Epidermal melanocyte (primary cell): ENCODE results near the gene SFTPD.
A peak's percentile ranks its signal among the peaks of the same experiment; 100 is the strongest.
"Not testable (repeated sequence)": the region's sequence is repeated elsewhere in the genome, so short reads cannot be mapped to it uniquely, and the experiment has no call there.

Source experiments
- DNase-seq: peaks from one replicate; pipeline ENCODE4 v3.0.0; 2011; ENCODE audit warnings: low spot score; ENCODE audit not compliant: insufficient read length

Gene SFTPD

DNA sequence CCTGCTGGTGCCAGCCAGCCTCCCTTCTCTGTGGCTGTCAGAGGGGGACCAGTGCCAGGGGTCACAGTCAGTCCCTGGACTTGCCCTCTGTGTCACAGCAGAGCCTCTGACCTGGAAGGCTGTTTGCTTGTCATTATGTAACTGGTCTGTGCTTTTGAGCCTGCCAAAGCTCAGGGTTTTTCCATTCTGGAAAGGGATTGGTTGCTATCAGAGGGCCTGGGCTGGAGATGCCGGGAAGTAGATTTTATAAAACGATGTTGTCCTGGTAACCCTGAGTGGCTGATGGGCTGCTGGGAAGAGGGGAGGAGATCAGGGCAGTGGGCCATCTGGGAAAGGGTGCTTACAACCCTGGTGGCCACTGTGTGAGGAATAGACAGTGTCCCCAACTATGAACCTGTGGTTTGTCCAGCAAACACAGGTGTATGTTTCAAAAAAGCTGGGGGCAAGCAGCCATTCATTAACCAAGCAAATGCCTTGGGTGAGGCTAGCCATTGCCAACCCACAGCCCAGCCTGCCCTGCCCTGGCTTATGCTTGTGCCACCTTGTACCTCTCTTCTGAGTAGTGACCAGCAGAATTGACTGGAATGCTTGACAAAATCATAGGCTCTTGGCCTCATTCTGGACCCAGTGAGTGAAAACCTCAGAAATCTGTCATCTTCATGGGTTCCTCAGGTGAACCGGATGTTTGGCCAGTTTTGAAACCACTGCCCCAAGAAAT is 21.6 kb downstream of the SFTPD start:
- no peak for DNase-seq

DNA sequence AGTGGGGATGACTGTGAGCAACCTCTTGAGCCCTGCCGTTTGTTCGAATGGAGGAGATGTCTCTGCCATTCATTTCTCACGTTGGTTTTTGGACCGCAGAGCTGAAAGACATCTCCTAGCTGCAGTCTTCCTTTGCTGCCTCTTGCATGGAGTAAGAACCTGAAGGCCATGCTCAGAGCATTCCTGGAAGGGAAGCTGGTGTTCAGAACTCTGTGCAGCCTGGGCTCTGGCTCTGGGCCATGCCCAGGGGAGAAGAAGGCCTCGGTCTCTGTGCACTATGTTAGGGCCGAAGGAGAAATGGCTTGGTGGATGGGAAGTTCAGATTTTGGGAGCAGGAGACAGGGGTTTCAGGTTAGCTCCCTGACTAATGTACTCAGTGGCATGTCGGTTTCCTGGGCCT is 22.9 kb downstream of the SFTPD start:
- no peak for DNase-seq

DNA sequence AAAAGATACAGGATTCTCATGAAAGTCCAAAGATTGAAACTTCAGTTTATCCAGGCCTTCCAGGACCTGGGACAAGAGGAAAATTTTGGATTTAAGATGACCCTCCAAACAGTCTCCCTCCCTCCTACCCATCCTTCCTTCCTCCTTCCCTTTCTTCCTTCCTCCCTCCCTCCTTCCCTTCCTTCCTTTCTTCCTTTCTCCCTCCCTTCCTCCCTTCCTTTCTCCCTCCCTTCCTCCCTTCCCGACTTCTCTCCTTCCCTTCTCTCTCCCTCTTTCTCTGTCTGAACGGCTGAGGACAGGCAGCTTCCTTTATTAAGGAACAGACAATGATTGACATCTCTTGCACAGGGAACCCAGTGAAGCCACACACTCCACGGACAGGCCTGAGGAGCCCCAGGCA is 23.3 kb downstream of the SFTPD start:
- no peak for DNase-seq

DNA sequence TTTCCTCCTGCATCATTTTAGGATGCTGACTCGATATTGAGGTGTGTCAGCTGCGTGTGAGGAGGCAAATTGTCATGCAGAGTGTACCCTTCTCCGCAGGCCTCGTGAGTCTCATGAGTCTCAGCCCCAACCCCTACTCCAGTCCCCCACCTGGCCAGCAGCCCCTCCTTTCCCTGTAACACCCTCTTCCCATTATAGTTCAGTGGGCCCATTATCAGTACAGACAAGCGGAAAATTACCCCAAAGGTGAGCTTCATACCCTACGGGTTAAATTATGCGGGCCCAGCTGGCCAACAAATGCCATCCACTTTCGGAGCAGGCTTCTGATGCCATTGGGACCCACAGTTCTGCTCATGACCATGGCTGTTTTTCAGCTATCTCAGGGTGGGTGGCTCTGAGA is 25.2 kb downstream of the SFTPD start:
- DNase-seq, result no peak

DNA sequence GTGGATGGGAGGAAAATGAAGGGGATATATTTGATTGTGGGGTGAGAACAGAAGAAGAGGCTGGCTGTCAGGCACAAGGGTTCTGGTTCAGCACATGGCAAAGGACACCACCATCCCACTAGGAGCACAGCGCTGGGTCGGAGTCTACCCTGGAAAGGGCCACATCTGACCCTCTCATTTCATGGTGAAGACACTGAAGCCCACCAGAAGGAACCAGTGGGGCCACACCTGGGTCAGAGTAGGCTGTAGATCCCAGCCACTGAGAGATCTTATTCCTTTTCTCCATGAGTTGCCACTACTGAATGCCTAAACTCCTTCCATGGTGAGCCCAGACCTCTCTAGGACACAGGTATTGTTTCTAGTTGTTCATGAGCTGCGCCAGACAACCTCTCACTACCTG is 25.8 kb downstream of the SFTPD start:
- no peak for DNase-seq

DNA sequence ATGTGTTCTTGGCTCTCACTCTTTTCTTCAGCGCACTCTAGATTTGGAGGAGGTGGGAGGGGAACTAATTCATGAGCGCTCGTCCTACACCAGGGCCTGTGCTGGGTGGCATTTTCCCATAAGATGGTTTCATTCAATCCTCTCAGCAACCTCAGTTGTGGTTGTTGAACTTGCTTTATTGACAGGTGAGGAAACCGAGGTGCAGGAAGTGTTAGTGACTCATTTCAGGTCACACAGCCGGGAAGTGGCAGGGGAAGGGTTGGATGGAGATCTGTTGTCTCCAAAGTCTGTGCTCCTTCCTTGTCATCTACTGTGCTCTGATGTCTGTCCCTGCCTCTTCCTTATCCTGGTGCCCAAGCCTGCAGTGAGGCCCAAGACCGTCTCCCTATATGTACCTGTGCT is 26.9 kb downstream of the SFTPD start:
- DNase-seq, result not testable (repeated sequence)

DNA sequence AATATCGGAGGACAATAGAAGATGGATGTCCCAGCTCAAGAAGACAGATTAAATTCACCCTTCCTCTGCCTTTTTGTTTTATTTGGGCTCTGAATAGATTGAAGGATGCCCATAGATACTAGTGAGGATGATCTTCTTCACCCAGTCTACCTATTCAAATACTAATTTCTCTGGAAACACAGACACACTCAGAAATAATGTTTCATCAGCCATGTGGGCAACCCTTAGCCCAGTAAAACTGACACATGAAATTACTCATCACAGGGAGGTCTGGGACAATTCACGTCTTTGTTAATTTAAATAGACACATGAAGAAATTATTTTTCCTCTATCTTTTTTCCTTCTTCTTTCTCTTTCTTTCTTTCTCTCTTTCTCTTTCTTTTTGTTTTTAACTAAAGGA is 33.1 kb downstream of the SFTPD start:
- DNase-seq, result not testable (repeated sequence)

DNA sequence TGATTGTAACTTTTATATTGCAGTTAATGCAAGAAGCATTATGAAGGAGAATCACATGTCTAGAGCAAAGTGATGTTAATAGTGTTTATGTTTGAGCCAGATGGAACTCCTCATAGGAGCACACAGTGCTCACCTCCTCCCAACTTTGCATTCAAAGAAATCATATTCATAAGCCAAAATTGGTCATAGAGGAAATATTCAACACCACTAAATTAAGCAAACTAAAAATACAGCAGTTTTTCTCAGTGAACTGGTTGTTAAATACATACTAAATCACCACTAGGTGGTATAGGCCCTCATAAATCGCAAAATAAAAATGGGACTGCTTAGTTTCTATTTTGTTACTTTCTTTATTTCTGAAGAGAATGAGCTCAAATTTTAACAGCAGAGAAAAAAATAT is 34.4 kb downstream of the SFTPD start:
- not testable (repeated sequence) for DNase-seq

DNA sequence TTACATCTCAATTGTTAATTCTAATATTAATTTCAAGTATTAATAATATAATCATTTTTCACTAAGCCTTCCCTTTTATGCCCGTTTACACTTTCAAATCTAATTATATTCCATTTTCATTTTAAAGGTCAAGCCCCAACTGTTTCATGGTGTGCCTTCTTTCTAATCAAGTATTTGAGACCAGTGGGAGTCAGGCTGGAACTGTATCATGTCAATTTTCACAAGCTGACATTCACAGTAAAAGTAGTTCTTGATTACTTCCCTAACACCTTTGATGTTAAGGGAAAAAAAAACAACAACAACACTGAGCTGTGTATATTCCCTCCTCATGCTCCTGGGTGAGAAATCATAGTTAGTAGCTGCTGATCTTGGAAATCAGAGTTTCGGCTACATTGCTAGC is 38.1 kb downstream of the SFTPD start:
- DNase-seq, result no peak

DNA sequence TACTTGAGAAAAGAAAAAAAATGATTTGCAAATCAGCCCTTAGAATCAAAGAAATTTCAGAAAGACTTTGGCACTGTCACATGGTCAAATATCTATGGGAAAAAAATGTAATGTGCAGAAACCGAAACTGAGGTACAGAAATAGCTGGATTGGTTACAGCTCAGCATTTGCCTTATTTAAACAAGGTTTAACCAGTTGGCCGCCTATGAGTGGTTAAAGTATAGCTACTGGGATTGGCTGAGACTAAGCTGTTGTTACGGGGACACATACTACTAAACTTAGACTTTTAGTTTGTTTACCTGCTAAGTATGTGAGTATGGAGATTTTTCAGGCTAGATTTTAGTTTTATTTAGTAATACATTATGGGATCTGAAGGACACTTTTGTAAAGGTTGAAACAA is 38.6 kb downstream of the SFTPD start:
- no peak for DNase-seq

DNA sequence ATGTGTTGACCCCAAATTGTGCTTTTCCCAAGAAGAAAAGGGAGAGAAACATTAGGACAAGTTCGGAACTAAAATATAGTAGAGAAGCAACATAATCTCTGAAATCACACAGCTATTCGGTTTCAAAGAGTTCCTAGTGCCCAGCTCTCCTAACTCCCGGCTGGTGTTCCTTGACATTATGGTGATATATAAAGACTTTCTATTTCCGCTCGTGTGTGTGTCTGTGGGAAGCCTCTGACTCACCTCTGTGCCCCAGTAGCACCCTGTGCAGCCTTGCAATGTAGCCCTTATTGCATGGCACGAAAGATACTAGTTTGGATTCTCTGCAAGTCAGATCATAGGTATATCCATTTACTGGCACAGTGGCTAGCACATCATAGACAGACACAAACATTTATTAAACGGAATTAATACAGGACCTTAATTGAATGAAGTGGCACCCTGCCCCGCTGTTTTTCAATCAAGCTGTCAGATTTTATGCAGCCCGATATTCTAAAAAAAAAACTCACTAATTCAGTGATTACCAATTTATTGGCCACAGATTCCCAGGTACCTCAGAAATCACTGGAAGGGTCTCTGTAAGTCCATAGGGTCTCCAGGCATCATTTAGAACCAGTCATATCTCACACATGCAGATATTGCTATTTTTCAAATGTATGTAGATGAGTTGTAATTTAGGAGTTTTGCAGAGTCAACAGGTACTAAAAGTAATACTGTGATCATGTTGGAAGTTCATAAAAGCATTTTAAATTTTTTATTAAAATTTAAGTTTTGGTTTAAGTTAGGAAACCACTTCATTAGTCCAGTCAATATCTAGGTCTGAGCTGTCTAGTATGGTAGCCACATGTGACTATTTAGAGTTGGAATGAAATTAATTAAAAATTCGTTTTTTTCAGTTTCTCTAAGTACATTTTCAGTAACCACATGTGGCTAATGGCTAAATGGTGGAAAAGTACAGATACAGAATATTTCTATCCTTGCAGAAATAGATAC is 43.3 kb downstream of the SFTPD start:
- DNase-seq, result no peak

DNA sequence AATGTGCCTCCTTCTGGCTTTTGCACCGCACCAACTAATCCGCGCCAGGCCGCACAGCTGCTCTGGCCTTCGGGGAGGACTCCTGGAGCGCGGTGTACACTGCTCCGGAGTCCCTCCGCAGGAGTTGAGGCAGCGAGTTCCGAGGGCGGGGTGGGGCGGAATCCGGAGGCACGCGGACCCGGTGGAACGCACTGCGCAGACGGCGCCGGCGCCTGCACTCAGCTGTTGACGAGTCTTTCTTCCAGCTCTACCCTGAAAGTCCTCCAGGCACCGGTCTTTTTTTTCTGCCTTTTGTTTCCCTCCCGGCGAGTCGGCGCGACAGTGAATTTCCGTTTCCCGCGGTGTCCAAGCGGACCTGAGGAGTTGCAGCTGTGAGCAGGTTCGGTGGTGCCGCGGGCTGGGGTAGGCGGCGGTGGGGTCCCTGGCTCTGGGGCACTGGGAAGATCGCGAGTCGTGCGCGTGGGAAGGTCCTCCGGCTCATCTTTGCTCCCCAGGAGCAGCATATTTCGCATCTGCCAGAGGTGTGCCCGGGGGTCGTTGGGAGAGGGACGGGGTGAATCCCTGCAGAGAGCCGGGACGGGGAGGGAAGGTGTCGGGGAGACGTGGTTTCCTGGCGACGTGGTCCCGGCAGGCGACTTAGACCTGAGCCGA is 44.1 kb downstream of the SFTPD start:
- peak; percentile 18 for DNase-seq

DNA sequence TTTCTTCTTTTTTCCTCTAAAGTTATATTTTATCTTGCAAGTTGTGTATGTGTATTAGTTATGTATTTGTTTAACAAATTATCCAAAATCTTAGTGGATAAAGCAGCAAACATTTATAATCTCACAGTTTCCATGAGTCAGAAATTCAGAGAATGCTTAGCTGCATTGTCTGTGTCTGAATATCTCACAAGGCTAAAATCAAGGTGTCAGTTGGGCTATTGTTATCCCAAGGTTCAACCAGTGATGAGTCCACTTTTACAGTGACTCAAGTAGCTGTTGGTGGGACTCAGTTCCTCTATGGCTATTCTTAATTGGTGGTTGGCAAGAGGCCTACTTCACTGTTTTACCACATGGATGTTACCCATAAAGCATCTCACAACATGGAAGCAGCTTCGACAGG is 47.3 kb downstream of the SFTPD start:
- DNase-seq, result not testable (repeated sequence)

DNA sequence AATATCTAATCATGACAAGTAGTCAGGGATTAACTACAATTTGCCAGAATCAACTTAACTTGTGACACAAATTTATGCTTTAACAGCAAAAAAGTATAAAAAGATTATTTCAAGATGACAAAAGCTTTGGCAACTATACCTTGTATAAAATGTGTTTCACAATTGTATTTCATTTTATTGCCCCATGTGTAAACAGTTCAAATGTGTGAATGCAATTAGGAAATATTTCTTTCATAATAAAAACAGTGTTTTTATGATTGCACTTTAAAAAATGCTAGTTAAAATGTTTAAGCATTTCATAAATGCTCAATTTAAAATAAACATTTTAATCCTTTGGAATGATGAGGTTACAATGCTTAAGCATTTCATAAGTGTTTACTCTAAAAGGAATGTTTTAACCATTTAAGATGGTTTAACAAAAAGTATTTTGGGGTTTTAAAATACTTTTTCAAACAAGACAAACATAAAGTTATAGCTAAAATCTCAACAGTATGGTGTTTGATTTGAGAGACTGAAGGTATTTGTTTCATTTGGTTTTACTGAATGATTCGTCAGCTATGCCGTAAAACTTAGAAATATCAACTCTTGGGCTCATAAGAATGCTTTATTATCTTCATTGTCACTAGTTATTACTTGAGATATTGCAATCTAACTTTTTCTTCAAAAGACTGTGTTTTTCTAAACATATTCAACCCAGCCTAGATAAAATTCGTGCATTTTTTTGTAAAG is 50.1 kb downstream of the SFTPD start:
- no peak for DNase-seq

DNA sequence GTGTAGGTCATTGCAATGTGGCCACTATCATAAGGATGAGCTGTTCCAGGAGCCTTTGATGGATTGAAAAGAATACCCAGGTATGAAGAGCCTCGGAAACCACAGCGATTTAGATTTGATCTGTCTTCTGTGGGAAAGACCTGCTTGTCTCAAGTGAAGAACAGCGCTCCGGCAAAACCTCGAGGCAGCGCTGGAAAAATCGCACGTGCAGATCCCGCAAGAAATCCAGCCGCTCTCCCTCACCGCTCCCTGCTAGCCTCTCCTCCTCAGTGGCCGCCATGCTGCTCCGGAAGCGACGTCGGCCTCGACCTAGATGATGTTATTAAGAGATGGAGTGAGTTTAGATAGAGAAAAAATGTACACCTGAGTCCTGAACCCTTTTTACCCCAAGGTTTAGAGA is 56.0 kb downstream of the SFTPD start:
- not testable (repeated sequence) for DNase-seq

DNA sequence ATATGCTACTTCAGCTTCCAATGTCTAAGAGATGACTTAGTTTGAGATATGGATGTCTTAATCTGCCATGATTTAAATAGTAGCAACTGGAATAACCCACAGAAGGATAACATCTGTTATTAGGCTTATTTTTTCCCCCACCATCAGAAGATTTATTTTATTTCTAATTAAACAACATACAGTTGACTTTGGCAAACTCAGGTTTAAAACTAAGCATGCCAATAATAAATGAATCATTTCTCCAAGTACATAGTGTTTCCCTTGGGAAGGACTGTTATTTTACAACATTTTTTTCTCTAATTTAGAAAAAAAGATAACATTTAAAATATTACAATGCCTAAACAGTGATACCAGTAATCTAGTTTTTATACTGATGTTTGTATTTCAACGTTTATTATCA is 58.4 kb downstream of the SFTPD start:
- no peak for DNase-seq

DNA sequence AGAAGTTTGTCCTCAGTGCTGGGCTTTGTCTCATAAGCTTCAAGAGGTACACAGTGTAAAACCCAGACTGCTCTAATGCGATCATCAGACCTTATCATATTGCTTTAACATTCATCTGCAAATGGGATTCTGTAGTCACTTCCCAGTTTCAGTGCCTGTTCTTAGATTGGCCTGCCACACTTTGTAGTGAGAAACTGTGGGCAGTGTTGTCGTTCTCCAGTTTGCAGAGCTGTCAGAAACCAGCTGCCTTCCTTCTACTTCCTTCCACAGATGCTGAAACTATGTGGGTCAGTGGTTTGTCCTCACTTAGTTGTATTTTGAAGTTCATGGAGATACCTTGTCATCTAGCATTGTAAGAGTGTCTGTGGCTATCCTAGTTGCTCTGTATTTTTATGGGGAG is 59.9 kb downstream of the SFTPD start:
- DNase-seq, result not testable (repeated sequence)
